ENCODE measurements around the gene INA. TPM values are rescaled to one million over a fixed set of nuclear protein-coding genes. Genes with fewer than 3 reads are reported as not detected.

INA gene
- total RNA-seq, 1 donor from 2014 or later, result 39.6 TPM

DNA sequence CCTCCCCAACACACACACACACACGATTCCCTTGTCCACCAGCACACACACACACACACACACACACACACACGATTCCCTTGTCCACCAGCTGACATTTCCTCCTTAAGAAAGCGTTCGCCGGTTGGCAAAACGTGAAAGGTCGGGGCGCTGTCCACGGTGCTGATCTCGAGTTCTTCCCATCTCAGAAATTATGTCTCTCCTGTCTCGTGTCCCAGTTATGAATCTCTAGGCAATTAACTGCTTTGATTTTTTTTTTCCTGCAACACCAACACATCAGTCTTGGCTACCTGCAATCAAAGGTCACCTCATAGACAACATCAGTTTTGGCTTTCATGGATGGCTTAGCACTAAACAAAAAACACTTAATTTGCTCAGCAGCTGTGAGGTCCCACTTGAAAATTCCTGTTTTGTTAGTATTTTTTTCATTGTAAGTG, 1.9 kb downstream of the INA start:
- Mint-ChIP-seq H3K4me1 (ENCODE audit: low read depth, unreplicated experiment) (peaks cover 5% of the 10 kb centered on the region), H3K4me3 (ENCODE audit: unreplicated experiment) (peak overlapping the region; percentile 75), H3K27ac (ENCODE audit: unreplicated experiment) (no peak overlapping the region), H3K36me3 (ENCODE audit: low read depth, unreplicated experiment) (no peaks in the 10 kb centered on the region), H3K27me3 (ENCODE audit: low read depth, unreplicated experiment) (peaks cover 38% of the 10 kb centered on the region), H3K9me3 (ENCODE audit: unreplicated experiment) (peaks cover 5% of the 10 kb centered on the region)
- no peak overlapping the region for H3K9ac ChIP-seq (ENCODE audit: low read length)
- FAIRE-seq (no peak), DNase-seq (ENCODE audit: low read depth) (peak; percentile 14)
- peak overlapping the region; percentile 87 for H3K4me2 ChIP-seq (ENCODE audit: low read length)
- H3K4me3 ChIP-seq (ENCODE audit: insufficient read depth, low read depth, low read length), result no peak overlapping the region
- H3K27me3 ChIP-seq (ENCODE audit: insufficient read depth, low read length), result peaks cover 53% of the 10 kb centered on the region
- H3K79me2 ChIP-seq (ENCODE audit: insufficient read depth, low read length), result no peaks in the 10 kb centered on the region
- no peaks in the 10 kb centered on the region for H3K36me3 ChIP-seq (ENCODE audit: insufficient read depth, low read length)
- H4K20me1 ChIP-seq (ENCODE audit: insufficient read depth, low read length), result peaks cover 21% of the 10 kb centered on the region
- no peak overlapping the region for H2AFZ ChIP-seq (ENCODE audit: low read depth, low read length)
- H3K4me1 ChIP-seq (ENCODE audit: insufficient read depth, low read length), result peaks cover 9% of the 10 kb centered on the region
- no peak overlapping the region for H3K27ac ChIP-seq (ENCODE audit: low read depth, low read length)
- no peaks in the 10 kb centered on the region for H3K9me3 ChIP-seq (ENCODE audit: insufficient read depth, low read depth, low read length)
- TF ChIP-seq, protein P1, sequence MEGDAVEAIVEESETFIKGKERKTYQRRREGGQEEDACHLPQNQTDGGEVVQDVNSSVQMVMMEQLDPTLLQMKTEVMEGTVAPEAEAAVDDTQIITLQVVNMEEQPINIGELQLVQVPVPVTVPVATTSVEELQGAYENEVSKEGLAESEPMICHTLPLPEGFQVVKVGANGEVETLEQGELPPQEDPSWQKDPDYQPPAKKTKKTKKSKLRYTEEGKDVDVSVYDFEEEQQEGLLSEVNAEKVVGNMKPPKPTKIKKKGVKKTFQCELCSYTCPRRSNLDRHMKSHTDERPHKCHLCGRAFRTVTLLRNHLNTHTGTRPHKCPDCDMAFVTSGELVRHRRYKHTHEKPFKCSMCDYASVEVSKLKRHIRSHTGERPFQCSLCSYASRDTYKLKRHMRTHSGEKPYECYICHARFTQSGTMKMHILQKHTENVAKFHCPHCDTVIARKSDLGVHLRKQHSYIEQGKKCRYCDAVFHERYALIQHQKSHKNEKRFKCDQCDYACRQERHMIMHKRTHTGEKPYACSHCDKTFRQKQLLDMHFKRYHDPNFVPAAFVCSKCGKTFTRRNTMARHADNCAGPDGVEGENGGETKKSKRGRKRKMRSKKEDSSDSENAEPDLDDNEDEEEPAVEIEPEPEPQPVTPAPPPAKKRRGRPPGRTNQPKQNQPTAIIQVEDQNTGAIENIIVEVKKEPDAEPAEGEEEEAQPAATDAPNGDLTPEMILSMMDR (IDR thresholded peaks at IDR 0.05; ENCODE audit: insufficient read depth, low read depth, low read length), result no peak
- no peak for TF ChIP-seq EZH2 (IDR thresholded peaks at IDR 0.05; ENCODE audit: insufficient read depth, low read length)

DNA sequence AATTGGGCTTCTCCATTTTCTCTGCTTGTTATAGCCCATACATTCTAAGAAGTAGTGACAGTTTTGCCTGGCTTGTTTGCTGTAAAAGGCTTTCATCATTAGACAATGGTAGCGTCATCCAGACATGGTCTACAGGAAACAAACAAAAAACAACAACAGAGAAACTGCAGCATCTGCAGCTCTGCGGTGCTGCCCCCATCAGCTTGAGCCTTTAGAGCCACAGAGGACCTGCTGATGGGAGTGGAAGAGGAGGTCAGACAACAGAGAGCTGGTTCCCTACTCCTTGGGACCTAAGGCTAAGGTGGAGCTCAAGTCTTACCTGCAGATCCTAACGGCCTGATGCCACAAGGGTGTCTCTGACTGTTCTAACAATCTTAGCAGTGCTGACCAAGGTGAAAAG, 3.1 kb downstream of the INA start:
- H3K4me3 Mint-ChIP-seq (ENCODE audit: unreplicated experiment), result no peak overlapping the region
- DNase-seq (ENCODE audit: low read depth) (no peak), FAIRE-seq (no peak)
- Histone ChIP-seq H3K36me3 (ENCODE audit: insufficient read depth, low read length) (no peaks in the 10 kb centered on the region), H4K20me1 (ENCODE audit: insufficient read depth, low read length) (peaks cover 21% of the 10 kb centered on the region), H3K4me3 (ENCODE audit: insufficient read depth, low read depth, low read length) (no peak overlapping the region), H3K27ac (ENCODE audit: low read depth, low read length) (no peak overlapping the region), H3K9ac (ENCODE audit: low read length) (no peak overlapping the region), H2AFZ (ENCODE audit: low read depth, low read length) (no peak overlapping the region), H3K4me1 (ENCODE audit: insufficient read depth, low read length) (peaks cover 9% of the 10 kb centered on the region), H3K9me3 (ENCODE audit: insufficient read depth, low read depth, low read length) (no peaks in the 10 kb centered on the region), H3K4me2 (ENCODE audit: low read length) (no peak overlapping the region), H3K27me3 (ENCODE audit: insufficient read depth, low read length) (peaks cover 53% of the 10 kb centered on the region), H3K79me2 (ENCODE audit: insufficient read depth, low read length) (no peaks in the 10 kb centered on the region)
- no peaks in the 10 kb centered on the region for H3K36me3 Mint-ChIP-seq (ENCODE audit: low read depth, unreplicated experiment)
- H3K27ac Mint-ChIP-seq (ENCODE audit: unreplicated experiment), result no peak overlapping the region
- peaks cover 5% of the 10 kb centered on the region for H3K9me3 Mint-ChIP-seq (ENCODE audit: unreplicated experiment)
- TF ChIP-seq, protein P1 (IDR thresholded peaks at IDR 0.05; ENCODE audit: insufficient read depth, low read depth, low read length), result no peak
- no peak for TF ChIP-seq EZH2 (IDR thresholded peaks at IDR 0.05; ENCODE audit: insufficient read depth, low read length)
- peaks cover 38% of the 10 kb centered on the region for H3K27me3 Mint-ChIP-seq (ENCODE audit: low read depth, unreplicated experiment)
- peaks cover 5% of the 10 kb centered on the region for H3K4me1 Mint-ChIP-seq (ENCODE audit: low read depth, unreplicated experiment)

DNA sequence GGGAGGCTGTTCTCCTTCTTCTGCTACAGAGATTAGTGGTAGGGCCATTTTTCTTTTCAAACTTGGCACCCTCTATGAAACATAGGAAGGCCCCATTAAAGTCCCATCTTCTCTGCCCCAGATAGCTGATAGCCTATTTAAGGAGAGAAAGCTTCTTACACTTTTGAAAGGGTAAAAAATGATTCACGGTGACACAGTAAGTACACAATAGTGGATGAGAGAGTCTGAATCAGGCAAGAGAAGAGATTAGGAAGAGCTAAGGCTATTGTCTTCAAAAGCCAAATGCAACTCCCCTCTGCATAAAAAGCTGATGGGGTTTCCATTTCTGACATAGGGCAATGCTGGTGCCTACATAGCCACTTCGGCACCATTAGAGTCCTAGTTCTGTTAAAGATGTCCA, 3.6 kb downstream of the INA start:
- no peak overlapping the region for H3K9ac ChIP-seq (ENCODE audit: low read length)
- H3K4me1 ChIP-seq (ENCODE audit: insufficient read depth, low read length), result peaks cover 9% of the 10 kb centered on the region
- H3K27me3 ChIP-seq (ENCODE audit: insufficient read depth, low read length), result peaks cover 49% of the 10 kb centered on the region

More for the DNA sequence above, 3.6 kb downstream of the INA start:
- no peak overlapping the region for H3K4me2 ChIP-seq (ENCODE audit: low read length)
- no peak for TF ChIP-seq EZH2 (IDR thresholded peaks at IDR 0.05; ENCODE audit: insufficient read depth, low read length)
- TF ChIP-seq, protein P1 (IDR thresholded peaks at IDR 0.05; ENCODE audit: insufficient read depth, low read depth, low read length), result no peak
- Mint-ChIP-seq H3K27ac (ENCODE audit: unreplicated experiment) (no peak overlapping the region), H3K9me3 (ENCODE audit: unreplicated experiment) (peaks cover 5% of the 10 kb centered on the region), H3K4me3 (ENCODE audit: unreplicated experiment) (no peak overlapping the region), H3K4me1 (ENCODE audit: low read depth, unreplicated experiment) (peaks cover 3% of the 10 kb centered on the region), H3K36me3 (ENCODE audit: low read depth, unreplicated experiment) (no peaks in the 10 kb centered on the region), H3K27me3 (ENCODE audit: low read depth, unreplicated experiment) (peaks cover 33% of the 10 kb centered on the region)
- no peaks in the 10 kb centered on the region for H3K9me3 ChIP-seq (ENCODE audit: insufficient read depth, low read depth, low read length)
- DNase-seq (ENCODE audit: low read depth) (no peak), FAIRE-seq (no peak)
- H4K20me1 ChIP-seq (ENCODE audit: insufficient read depth, low read length), result peaks cover 21% of the 10 kb centered on the region
- H3K36me3 ChIP-seq (ENCODE audit: insufficient read depth, low read length), result no peaks in the 10 kb centered on the region
- H3K79me2 ChIP-seq (ENCODE audit: insufficient read depth, low read length), result no peaks in the 10 kb centered on the region
- no peak overlapping the region for H3K27ac ChIP-seq (ENCODE audit: low read depth, low read length)
- H3K4me3 ChIP-seq (ENCODE audit: insufficient read depth, low read depth, low read length), result no peak overlapping the region
- no peak overlapping the region for H2AFZ ChIP-seq (ENCODE audit: low read depth, low read length)
